Measurements from ENCODE around the gene C19orf12.

DNA sequence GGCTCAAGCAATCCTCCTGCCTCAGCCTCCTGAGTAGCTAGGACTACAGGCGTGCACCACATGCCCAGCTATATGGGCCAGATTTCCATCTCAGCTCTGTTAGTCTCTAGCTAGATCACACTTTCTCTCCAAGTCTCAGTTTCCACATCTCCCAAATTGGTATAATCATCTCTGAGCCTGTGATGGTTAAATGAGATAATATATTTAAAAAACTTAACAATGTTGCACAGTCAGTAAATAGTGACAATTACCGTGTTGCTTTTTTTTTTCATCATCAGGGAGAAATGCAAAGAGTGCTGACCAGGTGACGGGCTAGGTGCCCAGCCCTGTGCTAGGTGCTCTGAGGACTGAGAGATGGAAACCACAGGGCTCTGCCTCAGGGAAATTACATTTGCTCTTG is 36.9 kb upstream of the C19orf12 start:
- TF ChIP-seq, protein P1, sequence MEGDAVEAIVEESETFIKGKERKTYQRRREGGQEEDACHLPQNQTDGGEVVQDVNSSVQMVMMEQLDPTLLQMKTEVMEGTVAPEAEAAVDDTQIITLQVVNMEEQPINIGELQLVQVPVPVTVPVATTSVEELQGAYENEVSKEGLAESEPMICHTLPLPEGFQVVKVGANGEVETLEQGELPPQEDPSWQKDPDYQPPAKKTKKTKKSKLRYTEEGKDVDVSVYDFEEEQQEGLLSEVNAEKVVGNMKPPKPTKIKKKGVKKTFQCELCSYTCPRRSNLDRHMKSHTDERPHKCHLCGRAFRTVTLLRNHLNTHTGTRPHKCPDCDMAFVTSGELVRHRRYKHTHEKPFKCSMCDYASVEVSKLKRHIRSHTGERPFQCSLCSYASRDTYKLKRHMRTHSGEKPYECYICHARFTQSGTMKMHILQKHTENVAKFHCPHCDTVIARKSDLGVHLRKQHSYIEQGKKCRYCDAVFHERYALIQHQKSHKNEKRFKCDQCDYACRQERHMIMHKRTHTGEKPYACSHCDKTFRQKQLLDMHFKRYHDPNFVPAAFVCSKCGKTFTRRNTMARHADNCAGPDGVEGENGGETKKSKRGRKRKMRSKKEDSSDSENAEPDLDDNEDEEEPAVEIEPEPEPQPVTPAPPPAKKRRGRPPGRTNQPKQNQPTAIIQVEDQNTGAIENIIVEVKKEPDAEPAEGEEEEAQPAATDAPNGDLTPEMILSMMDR (IDR thresholded peaks at IDR 0.05): no peak
- TF ChIP-seq POLR2A (IDR thresholded peaks at IDR 0.05): no peak

Measured in upper lobe of left lung (tissue), 4 donors.